ENCODE results near the gene STK36. TPM values are rescaled to one million over a fixed set of nuclear protein-coding genes. Genes with fewer than 3 reads are reported as not detected.

The STK36 gene
- total RNA-seq, 2 experiments from 2014 or later, result 9.8 to 12.7 TPM

DNA sequence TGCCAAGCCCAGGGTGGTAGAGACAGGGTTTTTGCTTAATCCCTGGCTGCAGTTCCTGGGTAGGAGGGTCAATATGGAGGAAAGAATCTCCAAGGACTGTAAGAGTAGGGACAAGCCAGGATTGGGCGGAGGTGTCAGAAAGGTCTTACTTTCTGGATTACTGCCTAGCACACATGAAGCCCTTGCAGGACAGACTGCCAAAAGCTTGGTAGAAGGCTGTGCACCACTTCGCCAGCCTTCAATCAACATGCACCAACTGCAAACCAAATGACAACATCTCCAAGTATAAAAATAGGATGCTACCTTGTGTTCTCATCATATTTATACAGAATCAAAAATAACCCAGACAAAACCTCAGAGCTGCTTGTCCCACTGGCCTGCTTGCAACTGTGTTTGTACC, 16.1 kb upstream of the STK36 start:
- Mint-ChIP-seq H3K4me3 (peak overlapping the region; percentile 7), H3K27me3 (no peaks in the 10 kb centered on the region), H3K9me3 (no peaks in the 10 kb centered on the region), H3K4me1 (ENCODE audit: low read depth) (peaks cover 35% of the 10 kb centered on the region), H3K27ac (no peak overlapping the region), H3K36me3 (ENCODE audit: low read depth) (peaks cover 79% of the 10 kb centered on the region)
- peaks cover 52% of the 10 kb centered on the region for H3K36me3 ChIP-seq (ENCODE audit: insufficient read depth, low read length)
- TF ChIP-seq, protein P1, sequence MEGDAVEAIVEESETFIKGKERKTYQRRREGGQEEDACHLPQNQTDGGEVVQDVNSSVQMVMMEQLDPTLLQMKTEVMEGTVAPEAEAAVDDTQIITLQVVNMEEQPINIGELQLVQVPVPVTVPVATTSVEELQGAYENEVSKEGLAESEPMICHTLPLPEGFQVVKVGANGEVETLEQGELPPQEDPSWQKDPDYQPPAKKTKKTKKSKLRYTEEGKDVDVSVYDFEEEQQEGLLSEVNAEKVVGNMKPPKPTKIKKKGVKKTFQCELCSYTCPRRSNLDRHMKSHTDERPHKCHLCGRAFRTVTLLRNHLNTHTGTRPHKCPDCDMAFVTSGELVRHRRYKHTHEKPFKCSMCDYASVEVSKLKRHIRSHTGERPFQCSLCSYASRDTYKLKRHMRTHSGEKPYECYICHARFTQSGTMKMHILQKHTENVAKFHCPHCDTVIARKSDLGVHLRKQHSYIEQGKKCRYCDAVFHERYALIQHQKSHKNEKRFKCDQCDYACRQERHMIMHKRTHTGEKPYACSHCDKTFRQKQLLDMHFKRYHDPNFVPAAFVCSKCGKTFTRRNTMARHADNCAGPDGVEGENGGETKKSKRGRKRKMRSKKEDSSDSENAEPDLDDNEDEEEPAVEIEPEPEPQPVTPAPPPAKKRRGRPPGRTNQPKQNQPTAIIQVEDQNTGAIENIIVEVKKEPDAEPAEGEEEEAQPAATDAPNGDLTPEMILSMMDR (IDR thresholded peaks at IDR 0.05), result no peak
- no peak overlapping the region for H3K27ac ChIP-seq (ENCODE audit: low read depth in 1 of 2, low read length in 2 of 2)
- CTCF ChIA-PET, result no interaction called here
- H3K9me3 ChIP-seq (ENCODE audit: control insufficient read depth in 1 of 2, insufficient read depth in 1 of 2, low read length in 2 of 2), result no peaks in the 10 kb centered on the region
- peaks cover 19% of the 10 kb centered on the region for H3K4me1 ChIP-seq (ENCODE audit: insufficient read depth, low read length)
- H3K27me3 ChIP-seq (ENCODE audit: control insufficient read depth in 1 of 2, insufficient read depth in 2 of 2, low read length in 2 of 2), result no peaks in the 10 kb centered on the region
- no peak for DNase-seq
- no peak overlapping the region for H3K4me3 ChIP-seq (ENCODE audit: low read length)
- ATAC-seq (ENCODE audit: poor library complexity), result no peak
- intact Hi-C loops (cut with DNase I, micrococcal nuclease), result loop anchor here in 1 of 2 experiments (5.0 to 10.0 kb wide), 6 partner anchors 88 to 732 kb away; partner anchors contain the start of genes AAMP, CNOT9, DNPEP and PNKD
- POLR2A ChIA-PET, result no interaction called here

DNA sequence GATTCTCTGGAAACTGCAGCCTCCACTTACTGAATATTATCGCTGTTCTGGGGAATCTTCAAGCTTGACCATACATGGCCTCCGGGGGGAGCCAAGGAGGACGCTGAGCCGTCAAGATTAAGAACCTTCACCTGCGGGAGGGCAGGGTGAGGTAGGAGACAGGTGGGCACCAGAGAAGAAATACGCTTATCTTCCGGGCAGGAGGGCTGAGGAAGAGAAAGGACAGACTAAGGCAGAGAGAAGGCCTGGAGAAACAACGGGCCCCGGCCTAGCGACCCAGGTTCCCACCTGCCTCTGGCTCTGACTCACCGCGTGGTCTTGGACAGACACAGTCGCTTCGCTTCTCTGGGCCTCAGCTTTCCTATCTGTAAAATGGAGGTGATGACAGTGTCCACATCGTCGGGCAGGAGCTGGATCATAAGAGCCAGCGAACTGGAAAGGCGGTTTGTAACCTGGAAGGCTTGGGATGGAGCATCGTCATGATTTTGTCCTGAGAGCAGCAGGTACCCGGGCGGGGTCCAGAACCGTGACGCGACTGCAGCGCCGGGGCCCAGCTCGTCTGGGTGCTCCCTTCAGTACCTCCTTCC, 13.1 kb upstream of the STK36 start:
- ATAC-seq (ENCODE audit: poor library complexity) (peak; percentile 25), DNase-seq (peak in 11 of 14 experiments; percentile 10 to 66 (median 27))
- intact Hi-C loops (cut with DNase I, micrococcal nuclease), result loop anchor here (1.0 to 10.0 kb wide), 8 partner anchors 13 to 729 kb away; partner anchors contain the start of genes AAMP (in 1 of the 2), CNOT9 (in 1 of the 2), DNPEP (in 1 of the 2) and PNKD (in 1 of the 2)
- Mint-ChIP-seq H3K9me3 (no peaks in the 10 kb centered on the region), H3K4me1 (ENCODE audit: low read depth) (peaks cover 35% of the 10 kb centered on the region), H3K36me3 (ENCODE audit: low read depth) (peaks cover 85% of the 10 kb centered on the region), H3K27me3 (no peaks in the 10 kb centered on the region), H3K27ac (peak overlapping the region; percentile 89), H3K4me3 (peak overlapping the region; percentile 95)
- Histone ChIP-seq H3K27ac (ENCODE audit: low read depth in 1 of 2, low read length in 2 of 2) (peak overlapping the region; percentile 53 to 83), H3K36me3 (ENCODE audit: insufficient read depth, low read length) (peaks cover 53% of the 10 kb centered on the region), H3K27me3 (ENCODE audit: control insufficient read depth in 1 of 2, insufficient read depth in 2 of 2, low read length in 2 of 2) (no peaks in the 10 kb centered on the region), H3K9me3 (ENCODE audit: control insufficient read depth in 1 of 2, insufficient read depth in 1 of 2, low read length in 2 of 2) (no peaks in the 10 kb centered on the region), H3K4me3 (ENCODE audit: low read length) (peak overlapping the region; percentile 79), H3K4me1 (ENCODE audit: insufficient read depth, low read length) (peaks cover 19% of the 10 kb centered on the region)
- CTCF ChIA-PET, result interaction anchor here (0.7 to 2.8 kb wide), 10 partner anchors 8 to 730 kb away, joined by 3 to 23 read pairs (median 6); partner anchors contain the start of genes RNF25, STK36 and TTLL4
- TF ChIP-seq, protein P1 (IDR thresholded peaks at IDR 0.05), result peak; percentile 39
- POLR2A ChIA-PET, result interaction anchor here (0.5 to 5.9 kb wide), 15 partner anchors 9 to 938 kb away, joined by 3 to 84 read pairs (median 5); partner anchors contain the start of genes AAMP, CTDSP1, DNPEP and PNKD

DNA sequence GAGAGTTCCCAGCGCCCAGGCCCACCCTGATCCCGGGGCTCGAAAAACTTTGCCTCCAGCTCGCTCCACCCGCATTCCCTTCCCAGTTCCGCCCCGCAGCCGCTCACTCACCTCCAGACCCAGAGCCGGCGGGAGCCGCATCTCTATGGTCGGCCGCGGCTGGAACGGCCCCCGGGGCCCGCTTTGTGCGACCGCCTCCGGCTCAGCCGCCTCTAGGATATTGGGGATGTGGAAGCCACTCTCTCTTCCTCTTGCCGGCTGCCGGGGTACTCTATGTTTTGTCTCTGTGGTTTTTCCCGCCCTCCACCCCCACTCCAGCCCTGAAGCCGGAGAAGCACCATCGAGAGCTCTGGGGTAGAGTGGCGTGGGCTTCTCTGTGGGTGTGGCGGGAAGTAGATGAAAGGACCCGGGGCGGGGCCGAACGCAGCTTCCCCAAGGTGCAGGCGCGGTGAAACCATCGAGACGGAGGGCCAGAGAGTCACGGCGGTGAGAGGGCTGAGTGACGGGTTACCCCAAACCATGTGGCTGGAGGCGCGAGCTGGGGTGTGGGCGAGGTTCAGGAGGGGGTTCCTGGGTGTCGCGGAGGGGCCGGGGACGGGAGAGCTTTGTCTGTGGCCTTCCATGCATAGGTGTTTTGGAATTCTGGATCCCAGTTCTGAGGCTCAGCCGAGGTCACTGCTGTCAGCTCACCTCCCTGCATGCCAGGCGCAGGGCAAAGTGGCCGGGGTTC, 12.5 kb upstream of the STK36 start, which contains the start of the genes BCS1L and ZNF142:
Gene BCS1L, plus strand, starts transcription at position 426 of the 730 bp plus-strand sequence. CDS start 1,305 bp downstream, outside the sequence.
Gene ZNF142, minus strand, starts transcription at position 366 of the 730 bp plus-strand sequence. CDS start 3,194 bp downstream, outside the sequence.
- intact Hi-C loops (cut with DNase I, micrococcal nuclease), result loop anchor here (1.0 to 10.0 kb wide), 8 partner anchors 12 to 728 kb away; partner anchors contain the start of genes AAMP (in 1 of the 2), CNOT9 (in 1 of the 2), DNPEP (in 1 of the 2) and PNKD (in 1 of the 2)
- H3K27me3 Mint-ChIP-seq, result no peaks in the 10 kb centered on the region
- peaks cover 88% of the 10 kb centered on the region for H3K36me3 Mint-ChIP-seq (ENCODE audit: low read depth)
- H3K9me3 Mint-ChIP-seq, result no peaks in the 10 kb centered on the region
- Histone ChIP-seq H3K4me1 (ENCODE audit: insufficient read depth, low read length) (peaks cover 19% of the 10 kb centered on the region), H3K4me3 (ENCODE audit: low read length) (peak within 1 kb of the TSS; percentile 79), H3K27ac (ENCODE audit: low read depth in 1 of 2, low read length in 2 of 2) (peak within 1 kb of the TSS; percentile 53 to 83), H3K36me3 (ENCODE audit: insufficient read depth, low read length) (peaks cover 54% of the 10 kb centered on the region), H3K9me3 (ENCODE audit: control insufficient read depth in 1 of 2, insufficient read depth in 1 of 2, low read length in 2 of 2) (no peaks in the 10 kb centered on the region), H3K27me3 (ENCODE audit: control insufficient read depth in 1 of 2, insufficient read depth in 2 of 2, low read length in 2 of 2) (no peaks in the 10 kb centered on the region)
- POLR2A ChIA-PET, result interaction anchor here (0.5 to 5.9 kb wide), 20 partner anchors 8 to 938 kb away, joined by 3 to 84 read pairs (median 4); partner anchors contain the start of genes AAMP, CTDSP1, DNAJB2 and DNPEP
- ATAC-seq (ENCODE audit: poor library complexity), result peak; percentile 98
- H3K4me1 Mint-ChIP-seq (ENCODE audit: low read depth), result peaks cover 35% of the 10 kb centered on the region
- TF ChIP-seq, protein P1 (IDR thresholded peaks at IDR 0.05), result no peak
- DNase-seq, result peak; percentile 82 to 95 (median 92)
- peak within 1 kb of the TSS; percentile 95 for H3K4me3 Mint-ChIP-seq
- peak within 1 kb of the TSS; percentile 89 for H3K27ac Mint-ChIP-seq
- CTCF ChIA-PET, result interaction anchor here (0.7 to 2.8 kb wide), 10 partner anchors 9 to 434 kb away, joined by 3 to 23 read pairs (median 6); partner anchors contain the start of genes RNF25, STK36 and TTLL4
